ENCODE results near the gene SUMF1.

Gene SUMF1

DNA sequence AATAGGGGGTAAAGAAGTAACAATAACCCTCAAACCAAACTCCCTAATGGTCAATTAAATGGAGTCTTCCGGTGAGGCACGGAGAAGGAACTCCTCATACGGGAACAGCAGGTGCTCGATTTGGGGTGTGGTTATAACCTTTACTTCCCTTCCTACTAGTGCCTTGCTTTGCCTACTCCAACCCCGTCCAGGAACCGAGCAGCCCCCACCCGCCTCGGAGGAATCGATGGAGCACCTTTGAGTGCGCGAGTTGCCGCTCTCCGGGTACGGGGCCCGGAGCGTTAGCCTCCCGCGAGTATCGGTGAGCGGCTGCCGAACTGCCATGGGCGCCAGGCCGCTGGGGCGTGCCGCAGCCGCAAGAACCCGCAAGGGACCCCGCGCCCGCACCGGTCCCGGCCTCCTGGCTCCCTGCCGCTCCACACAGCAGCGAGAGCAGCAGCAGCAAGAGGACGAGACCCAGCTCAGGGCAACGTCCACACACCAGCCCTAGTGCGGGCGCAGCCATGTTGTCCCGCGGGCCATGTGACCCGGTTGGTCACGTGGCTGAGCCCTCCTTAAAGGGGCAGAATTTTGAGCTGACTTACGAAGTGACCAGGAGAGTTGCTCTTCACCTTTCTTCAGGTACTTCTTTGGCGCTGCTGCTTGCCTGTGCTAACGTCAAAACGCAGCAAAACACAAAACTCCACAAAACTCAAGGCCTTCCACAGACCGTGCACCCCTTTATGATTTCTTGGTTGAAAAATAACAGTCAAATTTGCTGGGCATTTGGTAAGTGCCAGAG, at the start of gene SUMF1:
TSS of gene SUMF1 (minus strand) at position 529 of the 781 bp plus-strand sequence. CDS start at position 505, 24 bp downstream.
- peak; percentile 37 to 48 (median 41) for DNase-seq (ENCODE audit: low read depth in 3 of 3, low spot score in 1 of 3)

DNA sequence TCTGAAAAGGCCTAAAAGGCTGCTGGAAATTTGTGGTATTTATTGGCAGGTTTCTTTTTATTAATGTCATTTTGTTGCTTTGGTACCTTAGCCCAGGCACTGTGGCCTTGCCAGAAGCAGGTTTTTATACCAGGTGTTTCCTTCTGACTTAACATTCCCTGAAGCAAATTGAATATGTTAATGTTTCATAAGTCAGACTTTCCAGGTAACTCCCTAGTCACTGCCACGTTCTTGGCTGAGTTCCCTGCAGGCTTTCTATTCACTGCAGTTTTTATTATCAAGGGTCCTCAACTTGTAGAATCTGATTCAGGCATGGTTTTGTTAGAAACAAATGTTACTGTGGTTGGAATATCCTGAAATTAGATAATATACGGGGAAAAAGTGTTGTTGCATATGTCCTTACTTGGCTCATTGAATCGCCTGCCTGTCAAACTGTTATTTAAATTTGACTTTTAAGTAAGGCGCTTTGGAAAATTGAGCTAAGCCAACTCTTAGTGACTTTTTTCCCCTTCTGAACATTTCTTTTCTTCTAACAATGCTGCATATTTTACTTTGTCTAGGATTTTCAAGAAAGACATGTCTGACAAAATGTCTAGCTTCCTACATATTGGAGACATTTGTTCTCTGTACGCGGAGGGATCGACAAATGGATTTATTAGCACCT, 49.0 kb upstream of the SUMF1 start:
- no peak for DNase-seq (ENCODE audit: low read depth in 3 of 3, low spot score in 1 of 3)

DNA sequence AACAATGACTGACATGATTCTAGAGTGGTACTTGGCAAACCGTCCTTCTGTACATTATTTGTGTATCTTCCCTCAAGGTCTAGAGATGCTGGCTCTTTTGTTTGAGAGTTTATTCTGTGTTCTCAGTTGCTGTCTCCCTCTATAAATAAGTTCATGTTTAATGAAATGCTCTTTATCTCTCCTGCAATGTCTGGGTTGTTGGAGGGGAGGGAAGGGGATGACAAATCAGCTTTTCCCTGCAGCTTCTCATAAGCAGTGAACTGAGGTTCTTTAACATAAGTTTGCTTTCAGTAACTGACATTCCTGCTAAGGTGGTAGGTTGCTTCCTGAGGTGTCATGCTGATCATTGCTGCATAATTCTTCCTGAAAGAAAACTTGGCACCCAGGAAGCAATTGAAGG, 47.8 kb upstream of the SUMF1 start:
- no peak for DNase-seq (ENCODE audit: low read depth in 3 of 3, low spot score in 1 of 3)

DNA sequence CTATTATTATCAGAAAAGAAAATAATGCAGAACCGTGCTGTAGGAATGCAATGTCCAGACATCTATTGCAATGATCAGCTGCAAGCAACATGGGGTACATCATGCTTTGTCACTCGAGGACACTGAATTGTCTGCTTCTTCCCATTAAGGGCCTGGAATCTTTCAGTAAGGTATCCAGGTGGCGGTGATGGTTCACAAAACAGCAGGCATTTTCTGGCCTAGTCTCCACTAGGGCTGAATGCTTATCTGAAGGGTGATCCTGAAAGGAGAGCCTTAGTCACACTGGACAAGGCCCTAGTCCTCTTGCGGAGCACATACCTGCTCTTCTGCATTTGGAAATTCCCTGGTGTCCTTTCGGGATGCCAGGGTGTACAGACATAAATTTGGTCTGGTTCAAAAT, 47.3 kb upstream of the SUMF1 start:
- DNase-seq (ENCODE audit: low read depth in 3 of 3, low spot score in 1 of 3) = no peak

DNA sequence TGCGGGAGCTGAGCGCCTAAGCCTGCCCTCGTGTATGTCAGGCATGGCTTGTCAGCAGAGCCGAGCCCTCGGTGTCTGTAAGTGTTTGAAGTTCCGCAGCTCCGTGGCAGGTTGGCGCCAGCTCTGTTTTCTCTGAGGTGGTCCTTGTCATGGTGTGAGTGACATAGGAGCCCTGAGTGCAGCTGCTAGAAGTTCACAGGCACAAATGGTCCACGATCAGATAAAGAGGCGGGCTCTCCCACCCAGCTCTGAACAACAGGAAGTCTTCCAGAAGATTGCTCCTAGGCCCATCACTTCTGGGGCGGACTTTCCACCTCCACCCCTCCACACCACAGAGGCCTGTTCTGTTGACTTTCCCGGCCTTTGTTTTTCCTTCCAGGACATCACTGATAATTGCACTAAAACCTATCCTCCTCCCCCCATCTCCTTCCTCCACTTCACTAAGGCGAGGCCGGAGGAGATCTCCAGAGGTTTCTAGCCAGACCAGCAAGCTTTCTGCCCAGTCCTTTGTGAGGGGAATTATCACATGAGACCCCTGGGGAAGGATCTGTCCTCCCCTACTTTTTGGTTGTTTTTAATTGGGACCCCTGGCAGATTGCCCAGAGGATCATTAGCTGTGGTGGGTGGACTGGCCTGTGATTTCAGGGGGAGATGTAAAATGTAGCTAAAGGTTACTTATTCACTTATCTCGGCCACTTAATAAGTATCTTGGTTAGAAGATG, 46.0 kb upstream of the SUMF1 start:
- no peak for DNase-seq (ENCODE audit: low read depth in 3 of 3, low spot score in 1 of 3)

DNA sequence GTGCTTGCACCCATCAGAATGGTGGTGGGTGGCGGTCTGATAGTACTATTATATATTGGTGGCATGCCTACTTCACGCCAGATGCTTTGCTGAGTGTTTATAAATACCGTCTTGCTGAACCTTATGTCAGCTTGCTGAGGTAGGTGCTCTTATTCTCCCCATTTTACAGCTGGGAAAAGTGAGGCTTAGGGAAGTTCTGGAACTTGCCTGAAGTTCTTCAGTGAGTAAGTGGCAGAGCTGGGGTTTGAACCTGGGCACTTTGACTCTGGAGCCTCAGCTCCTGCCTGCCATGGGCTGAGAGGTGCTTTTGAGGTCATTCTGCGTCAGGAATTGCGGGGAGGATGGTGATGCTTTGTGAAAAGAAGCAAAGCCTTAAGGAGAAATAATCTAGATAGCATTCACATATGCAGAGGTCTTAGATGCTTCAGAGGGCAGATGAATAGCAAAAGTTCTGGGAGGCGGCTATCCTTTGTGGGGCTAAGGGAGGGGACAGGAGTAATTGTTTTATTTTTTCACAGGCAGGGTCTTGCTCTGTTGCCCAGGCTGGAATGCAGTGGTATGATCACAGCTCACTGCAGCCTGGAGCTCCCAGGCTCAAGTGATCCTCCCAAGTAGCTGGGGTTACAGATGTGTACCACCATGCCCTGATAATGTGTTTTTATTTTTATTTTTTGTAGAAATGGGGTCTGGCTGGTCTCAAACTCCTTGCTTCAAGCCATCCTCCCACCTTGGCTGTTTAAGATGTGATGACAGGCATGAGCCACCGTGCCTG, 44.6 kb upstream of the SUMF1 start:
- no peak for DNase-seq (ENCODE audit: low read depth in 3 of 3, low spot score in 1 of 3)

DNA sequence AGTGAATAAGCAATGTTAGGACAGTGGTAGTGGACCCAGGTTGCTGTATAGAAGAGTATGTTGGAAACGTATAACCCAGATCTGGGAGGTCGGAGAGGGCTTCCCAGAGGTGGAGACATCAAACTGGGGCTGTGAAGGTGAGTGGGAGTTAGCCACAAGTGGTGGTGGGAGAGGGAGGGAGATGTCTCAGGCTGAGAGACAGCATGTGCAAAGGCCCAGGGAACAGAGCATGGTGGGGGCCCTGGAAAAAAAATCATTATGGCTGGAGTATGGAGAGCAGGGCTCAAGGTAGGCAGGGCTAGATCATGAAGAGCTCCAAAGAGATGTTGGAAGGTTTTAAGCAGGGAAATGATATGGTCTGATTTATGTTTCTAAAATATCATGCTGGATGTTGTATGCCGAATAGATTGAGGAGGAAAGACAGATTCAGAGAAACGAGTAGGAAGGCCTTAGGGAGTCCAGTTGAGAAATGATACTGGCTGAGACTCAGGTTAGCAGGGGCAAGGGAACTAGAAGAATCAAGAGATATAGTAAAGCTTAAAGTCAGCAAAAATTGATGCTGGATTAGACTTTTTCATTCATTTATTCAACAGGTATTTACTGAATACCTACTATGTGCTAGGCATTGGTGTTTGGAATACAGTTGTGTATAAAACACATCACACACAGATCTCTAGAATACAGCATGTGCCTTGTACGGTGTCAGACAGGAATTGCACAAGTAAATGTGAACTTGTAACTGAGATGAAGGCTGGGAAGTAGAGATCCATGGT, 43.1 kb upstream of the SUMF1 start:
- DNase-seq (ENCODE audit: low read depth in 3 of 3, low spot score in 1 of 3) = no peak

DNA sequence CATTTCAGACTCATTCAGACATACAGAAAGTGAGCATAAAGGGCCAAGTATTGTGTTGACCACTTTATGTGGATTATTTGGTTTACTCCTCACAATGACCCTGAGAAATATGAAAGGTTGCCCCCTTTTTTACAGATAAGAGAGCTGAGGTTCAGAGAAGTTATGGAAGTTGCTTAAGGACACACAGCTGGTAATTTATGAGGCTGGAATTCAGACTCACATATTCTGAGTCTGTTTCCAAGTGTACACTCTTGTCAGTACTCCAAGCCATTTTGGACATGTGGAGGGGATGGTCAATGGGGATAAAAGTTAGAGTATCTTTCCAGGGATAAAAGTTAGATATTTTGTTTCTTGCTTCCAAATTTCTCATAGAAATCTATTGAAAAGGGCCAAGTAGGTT, 42.0 kb upstream of the SUMF1 start:
- no peak for DNase-seq (ENCODE audit: low read depth in 3 of 3, low spot score in 1 of 3)

DNA sequence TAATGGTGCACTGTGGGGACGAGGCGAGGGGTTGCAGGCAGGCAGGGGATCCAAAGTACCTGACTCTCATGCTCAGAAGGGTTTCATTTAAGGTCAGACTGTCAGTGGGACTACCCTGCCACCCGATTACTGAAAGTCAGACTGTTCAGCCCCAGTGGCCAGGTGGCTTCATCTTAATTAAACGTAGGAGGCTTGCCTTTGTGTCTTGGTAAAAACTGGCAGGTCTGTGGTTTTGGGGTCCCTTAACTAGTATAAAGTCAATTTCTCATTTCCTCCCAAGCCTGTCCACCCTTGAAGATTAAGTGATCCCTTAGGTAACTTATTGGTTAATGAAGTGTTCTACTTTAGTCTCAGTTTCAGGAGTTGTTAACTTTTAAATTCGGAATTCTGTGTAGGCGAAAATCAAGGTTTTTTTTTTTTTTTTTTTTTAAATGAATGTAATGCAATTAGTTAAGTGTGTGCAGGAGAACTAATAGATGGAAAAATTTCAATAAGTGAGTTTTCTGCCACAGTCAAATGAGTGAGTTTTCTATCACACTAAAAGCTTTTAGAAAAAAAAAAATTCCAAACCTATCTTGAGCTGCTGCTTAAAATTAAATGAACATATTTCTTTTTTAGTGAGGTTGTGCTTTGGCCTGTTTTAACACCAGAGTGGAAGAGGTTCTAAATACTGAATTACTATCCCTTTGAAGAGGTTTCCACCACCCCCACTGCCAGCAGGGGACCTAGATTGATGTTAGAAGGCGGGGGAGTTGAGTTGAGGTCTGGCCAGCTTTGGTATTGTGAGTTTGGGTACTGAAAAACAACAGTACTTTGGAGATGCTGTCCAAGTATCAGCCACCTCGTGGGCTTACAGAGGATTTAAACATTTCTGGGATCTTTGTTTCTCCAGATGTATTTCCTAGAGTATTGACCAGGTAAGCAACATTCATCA, 41.2 kb upstream of the SUMF1 start:
- no peak for DNase-seq (ENCODE audit: low read depth in 3 of 3, low spot score in 1 of 3)

DNA sequence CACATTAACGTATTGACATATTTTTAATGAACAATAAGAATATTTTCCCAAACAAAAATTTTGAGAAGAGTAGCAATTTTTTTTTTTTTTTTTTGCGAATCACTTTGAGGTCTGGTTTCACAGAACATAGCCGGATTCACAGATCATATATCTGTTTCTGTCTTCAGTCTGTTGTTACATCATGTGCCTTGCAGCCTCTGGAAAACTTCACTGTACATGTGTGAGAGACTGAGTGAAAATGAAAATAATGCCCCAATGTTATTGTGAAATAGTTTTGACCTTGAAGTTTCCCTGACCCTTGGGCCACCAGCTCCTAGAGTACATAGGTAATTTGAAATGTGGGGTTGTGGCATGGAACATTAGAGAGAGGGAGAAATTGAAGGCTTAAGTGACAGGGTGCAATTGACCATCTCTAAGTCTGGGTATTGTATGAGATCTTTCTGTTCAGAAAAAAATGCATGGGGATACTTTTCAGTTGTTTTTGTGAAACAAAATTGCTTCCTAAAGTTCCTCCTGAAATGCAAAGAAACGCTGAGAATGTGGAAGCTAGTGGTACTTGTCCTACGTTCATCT, 40.0 kb upstream of the SUMF1 start:
- DNase-seq (ENCODE audit: low read depth in 3 of 3, low spot score in 1 of 3) = no peak

DNA sequence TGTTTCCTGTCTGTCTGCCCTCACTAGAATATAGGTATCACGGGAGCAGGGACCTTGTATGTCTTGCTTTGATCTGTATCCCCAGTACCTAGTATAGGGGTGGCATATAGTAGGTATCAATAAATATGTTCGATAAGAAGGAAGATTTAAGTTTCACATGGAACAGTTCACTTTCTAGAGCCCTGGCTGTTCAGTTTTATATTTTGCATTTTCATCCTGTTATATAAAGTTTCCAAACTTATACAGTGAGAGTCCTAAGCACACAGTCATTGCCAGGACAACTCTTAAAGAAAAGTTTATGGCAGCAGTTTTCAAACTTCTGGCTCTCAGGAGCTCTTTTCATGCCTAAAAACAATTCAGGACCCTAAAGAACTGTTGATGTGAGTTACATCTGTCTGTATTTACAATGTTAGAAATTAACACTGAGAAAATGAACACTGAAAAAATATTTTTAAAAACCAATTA, 39.5 kb upstream of the SUMF1 start:
- DNase-seq (ENCODE audit: low read depth in 3 of 3, low spot score in 1 of 3) = no peak

DNA sequence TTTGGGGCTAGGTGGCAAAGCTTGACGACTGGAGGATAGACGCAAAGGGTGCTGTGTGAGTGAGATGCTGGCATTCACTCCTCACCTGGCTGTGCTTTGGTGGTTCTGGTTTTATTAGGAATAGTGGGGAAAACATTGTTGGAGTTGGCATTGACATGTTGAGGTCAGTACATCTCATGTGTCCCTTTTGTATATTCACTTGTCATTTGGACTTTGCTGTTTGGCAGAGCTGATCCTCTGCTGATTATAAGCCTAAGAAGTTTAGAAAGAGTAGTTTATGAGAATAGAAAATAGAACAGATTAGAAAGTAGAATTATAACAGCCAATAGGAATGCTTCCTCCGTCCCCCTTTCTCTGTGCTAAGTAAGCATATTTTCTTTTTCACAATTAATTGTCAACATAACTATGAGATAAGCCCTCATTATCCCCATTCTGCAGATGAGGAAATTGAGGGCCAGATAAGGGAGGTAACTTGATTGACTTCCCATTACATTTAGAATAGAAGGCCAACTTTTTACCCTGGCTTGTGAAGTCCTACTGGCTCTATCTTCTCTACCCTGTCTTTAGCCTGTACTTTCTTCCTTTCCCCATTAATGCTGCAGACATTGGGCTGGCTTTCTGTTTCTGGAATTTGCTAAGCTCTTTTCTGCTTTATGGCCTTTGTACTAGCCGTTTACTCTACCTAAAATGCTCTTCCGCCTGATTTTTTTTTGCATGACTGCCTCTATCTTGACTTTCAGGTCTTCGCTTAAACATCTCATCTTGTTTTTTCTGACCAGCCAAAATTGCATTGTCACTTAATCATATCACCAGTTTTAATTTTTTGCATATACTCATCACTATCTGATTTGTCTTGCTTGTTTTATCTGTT, 38.9 kb upstream of the SUMF1 start:
- DNase-seq (ENCODE audit: low read depth in 3 of 3, low spot score in 1 of 3) = no peak

DNA sequence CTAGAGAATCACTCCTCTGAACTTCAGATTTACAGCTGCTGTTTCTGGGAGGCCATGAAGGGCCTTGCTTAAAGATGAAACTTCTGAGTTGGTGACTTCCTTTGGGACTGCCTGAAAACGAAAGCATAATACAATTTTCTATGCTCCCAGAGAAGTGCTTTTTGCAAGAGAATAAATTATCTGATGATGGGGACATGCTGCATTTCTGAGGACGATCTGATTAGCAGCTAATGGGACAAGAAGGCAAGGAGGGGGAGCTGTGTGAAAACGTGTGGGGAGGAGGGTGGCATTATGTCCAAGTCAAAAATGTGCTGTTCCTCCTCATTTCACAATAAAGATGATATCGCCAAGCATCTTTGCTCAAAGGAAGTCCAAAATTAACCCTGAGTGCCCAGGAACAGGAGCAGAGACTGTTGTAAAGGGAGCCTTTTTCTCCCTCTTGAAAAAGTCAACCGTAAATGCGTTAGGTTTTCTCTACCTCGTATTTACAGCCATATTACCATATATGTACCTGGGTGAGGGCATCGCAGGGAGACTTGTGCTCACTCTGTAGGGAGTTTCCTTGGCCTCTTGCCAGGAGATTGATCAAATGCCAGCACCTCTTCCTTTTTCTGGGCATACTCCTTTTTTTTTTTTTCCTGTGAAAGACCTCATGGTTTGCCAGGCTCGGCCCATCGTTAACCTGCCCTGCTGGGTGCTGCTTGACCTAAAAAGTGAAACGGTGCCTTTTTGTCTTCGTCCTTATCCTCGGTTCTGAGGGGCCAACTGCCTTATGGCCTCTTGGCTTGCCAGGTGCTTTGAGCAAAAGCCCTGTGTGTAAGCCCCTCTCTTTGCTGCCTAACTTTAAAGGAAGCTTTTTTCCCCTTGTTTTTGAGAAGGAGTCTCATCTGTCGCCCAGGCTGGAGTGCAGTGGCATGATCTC, 37.5 kb upstream of the SUMF1 start:
- no peak for DNase-seq (ENCODE audit: low read depth in 3 of 3, low spot score in 1 of 3)

DNA sequence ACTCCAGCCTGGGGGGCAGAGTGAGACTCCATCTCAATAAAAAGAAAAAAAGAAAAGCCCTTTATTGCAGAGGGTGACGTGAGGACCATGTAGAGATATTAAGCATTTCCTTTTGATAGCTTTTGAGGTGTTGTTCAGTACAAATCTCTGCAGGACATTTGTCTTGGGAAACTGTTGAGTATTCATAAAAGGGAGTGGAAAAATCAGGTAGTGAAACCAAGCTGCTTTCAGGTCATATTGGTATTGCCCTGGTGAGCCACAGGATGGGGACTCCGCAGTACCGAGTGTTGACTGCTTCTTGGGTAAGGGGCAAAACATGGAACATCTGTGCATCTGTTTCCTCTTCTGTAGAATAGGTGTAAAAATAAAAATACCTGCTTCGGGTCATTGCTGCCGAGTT, 36.0 kb upstream of the SUMF1 start:
- no peak for DNase-seq (ENCODE audit: low read depth in 3 of 3, low spot score in 1 of 3)

DNA sequence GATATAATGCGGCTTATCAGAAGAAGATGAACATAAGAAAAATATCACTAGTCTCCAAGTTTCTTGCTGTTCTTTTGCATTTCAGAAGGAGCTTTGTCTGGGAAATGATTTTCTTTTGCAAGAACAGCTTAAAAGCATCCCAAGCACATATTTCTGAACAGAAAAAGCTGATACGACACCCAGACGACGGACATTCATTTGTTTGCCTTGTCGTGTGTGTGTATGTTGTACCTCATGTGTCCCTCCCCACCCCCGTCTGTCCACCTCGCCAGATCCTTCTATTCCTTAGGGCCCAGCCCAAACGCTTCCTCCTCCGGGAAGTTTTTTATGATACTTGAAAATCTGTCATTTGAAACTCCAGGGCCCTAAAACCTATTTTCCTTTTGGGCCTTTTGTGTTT, 34.9 kb upstream of the SUMF1 start:
- DNase-seq (ENCODE audit: low read depth in 3 of 3, low spot score in 1 of 3) = no peak

DNA sequence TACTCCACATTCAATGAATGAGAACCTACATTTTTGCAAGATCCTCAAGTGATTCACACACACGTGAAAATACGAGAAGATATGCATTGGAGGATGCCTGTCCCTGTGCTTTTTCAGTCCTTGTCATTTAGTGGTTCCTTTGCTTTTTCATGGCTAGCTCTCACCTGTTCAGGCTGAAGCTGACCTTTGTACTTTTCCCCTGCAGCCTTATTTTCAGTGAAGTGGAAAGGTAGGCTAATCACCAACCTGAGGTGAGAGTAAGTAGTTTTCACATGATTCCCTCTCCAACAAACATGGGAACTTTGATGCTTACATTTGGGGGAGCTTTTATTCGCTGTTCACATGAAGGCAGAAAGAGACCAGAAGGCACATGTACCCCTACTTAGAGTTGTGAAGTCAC, 34.4 kb upstream of the SUMF1 start:
- no peak for DNase-seq (ENCODE audit: low read depth in 3 of 3, low spot score in 1 of 3)

DNA sequence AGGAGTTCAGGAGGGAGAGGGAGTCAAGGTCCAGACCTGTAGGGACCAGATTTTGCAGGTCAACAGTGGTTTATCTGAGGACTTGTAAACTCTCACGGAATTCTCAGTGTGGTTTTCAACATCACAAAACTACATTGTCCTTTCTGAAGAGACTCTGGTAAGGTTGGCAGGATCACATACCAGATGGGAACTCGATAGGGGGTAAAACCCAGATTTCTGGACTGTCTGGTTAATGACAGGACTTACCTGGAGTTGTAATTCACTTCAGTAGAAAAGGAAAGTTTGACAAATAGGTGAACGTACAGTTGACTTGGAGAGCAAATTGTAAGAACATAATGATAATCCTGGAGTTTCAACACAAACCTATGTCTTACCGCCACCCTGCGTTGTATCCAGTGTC, 31.4 kb upstream of the SUMF1 start:
- DNase-seq (ENCODE audit: low read depth in 3 of 3, low spot score in 1 of 3) = no peak

Data from stimulated activated CD4-positive, alpha-beta T cell treated with anti-CD3 and anti-CD28 coated beads, TNF-alpha, amount 100 ng/mL, for 1 hour (primary cell).